Stimulated activated memory B cell treated with anti-CD40 and anti-IgM and Interleukin-4, amounts not matched to agents 10 μg/mL and 1 μg/mL and 100 μg/mL, for 72 hours (primary cell): Measurements from ENCODE around the gene CARD9.
A peak's percentile ranks its signal among the peaks of the same experiment; 100 is the strongest.

ENCODE experiments used
- ATAC-seq: fragments of 150-1000 bp; cut with Tn5 transposase; 2 replicates; pipeline ENCODE4 v1.10.0; 2021
- H3K27ac Mint-ChIP-seq: one replicate; pipeline ENCODE4 v1.8.0; 2022; ENCODE audit warnings: mild to moderate bottlenecking, mixed read lengths
- H3K27me3 Mint-ChIP-seq: one replicate; pipeline ENCODE4 v1.8.0; 2022; ENCODE audit warnings: mixed read lengths
- H3K36me3 Mint-ChIP-seq: one replicate; pipeline ENCODE4 v1.8.0; 2022; ENCODE audit warnings: mixed read lengths
- H3K4me1 Mint-ChIP-seq: one replicate; pipeline ENCODE4 v1.8.0; 2022; ENCODE audit warnings: mixed read lengths
- H3K4me3 Mint-ChIP-seq: one replicate; pipeline ENCODE4 v1.8.0; 2022; ENCODE audit warnings: mild to moderate bottlenecking, moderate library complexity, mixed read lengths
- H3K9me3 Mint-ChIP-seq: one replicate; pipeline ENCODE4 v1.8.0; 2022; ENCODE audit warnings: mixed read lengths

CARD9 gene

GRCh38 chr9:136333045-136333444 lies 40.4 kb downstream of the CARD9 start:
- ATAC-seq = no peak
- Mint-ChIP-seq H3K36me3 (no peaks in the 10 kb centered on the region), H3K9me3 (no peaks in the 10 kb centered on the region), H3K27ac (no peak overlapping the region), H3K4me3 (no peak overlapping the region), H3K27me3 (peaks cover 54% of the 10 kb centered on the region), H3K4me1 (peaks cover 6% of the 10 kb centered on the region)

- ATAC-seq = no peak
- Mint-ChIP-seq H3K4me1 (peaks cover 6% of the 10 kb centered on the region), H3K27ac (no peak overlapping the region), H3K27me3 (peaks cover 54% of the 10 kb centered on the region), H3K9me3 (no peaks in the 10 kb centered on the region), H3K4me3 (no peak overlapping the region), H3K36me3 (no peaks in the 10 kb centered on the region)
Measured at GRCh38 chr9:136332482-136332983, 40.9 kb downstream of the CARD9 start.

- Mint-ChIP-seq H3K36me3 (no peaks in the 10 kb centered on the region), H3K27ac (no peak overlapping the region), H3K4me3 (no peak overlapping the region), H3K27me3 (peaks cover 55% of the 10 kb centered on the region), H3K9me3 (no peaks in the 10 kb centered on the region), H3K4me1 (peaks cover 6% of the 10 kb centered on the region)
- no peak for ATAC-seq
Measured at GRCh38 chr9:136331556-136332481, 41.6 kb downstream of the CARD9 start.

GRCh38 chr9:136331030-136331429 lies 42.4 kb downstream of the CARD9 start:
- H3K4me1 Mint-ChIP-seq = peaks cover 6% of the 10 kb centered on the region
- no peaks in the 10 kb centered on the region for H3K9me3 Mint-ChIP-seq
- no peak overlapping the region for H3K4me3 Mint-ChIP-seq
- H3K27me3 Mint-ChIP-seq = peaks cover 63% of the 10 kb centered on the region
- H3K36me3 Mint-ChIP-seq = no peaks in the 10 kb centered on the region
- ATAC-seq = no peak
- H3K27ac Mint-ChIP-seq = no peak overlapping the region

- H3K36me3 Mint-ChIP-seq = no peaks in the 10 kb centered on the region
- no peak overlapping the region for H3K27ac Mint-ChIP-seq
- H3K27me3 Mint-ChIP-seq = peaks cover 69% of the 10 kb centered on the region
- H3K9me3 Mint-ChIP-seq = no peaks in the 10 kb centered on the region
- ATAC-seq = no peak
- no peak overlapping the region for H3K4me3 Mint-ChIP-seq
- H3K4me1 Mint-ChIP-seq = peaks cover 6% of the 10 kb centered on the region
Measured at GRCh38 chr9:136330406-136330990, 43.0 kb downstream of the CARD9 start.

GRCh38 chr9:136329636-136330405 lies 43.6 kb downstream of the CARD9 start:
- peaks cover 75% of the 10 kb centered on the region for H3K27me3 Mint-ChIP-seq
- no peak for ATAC-seq
- H3K4me3 Mint-ChIP-seq = no peak overlapping the region
- no peaks in the 10 kb centered on the region for H3K36me3 Mint-ChIP-seq
- H3K27ac Mint-ChIP-seq = no peak overlapping the region
- peaks cover 6% of the 10 kb centered on the region for H3K4me1 Mint-ChIP-seq
- no peaks in the 10 kb centered on the region for H3K9me3 Mint-ChIP-seq

- H3K27me3 Mint-ChIP-seq = peaks cover 81% of the 10 kb centered on the region
- ATAC-seq = no peak
Measured at GRCh38 chr9:136329211-136329627, 44.2 kb downstream of the CARD9 start.

GRCh38 chr9:136328622-136329041 lies 44.8 kb downstream of the CARD9 start:
- no peak overlapping the region for H3K27ac Mint-ChIP-seq
- H3K4me1 Mint-ChIP-seq = peaks cover 6% of the 10 kb centered on the region
- ATAC-seq = no peak
- H3K27me3 Mint-ChIP-seq = peaks cover 87% of the 10 kb centered on the region
- no peak overlapping the region for H3K4me3 Mint-ChIP-seq
- H3K36me3 Mint-ChIP-seq = no peaks in the 10 kb centered on the region
- no peaks in the 10 kb centered on the region for H3K9me3 Mint-ChIP-seq

More at GRCh38 chr9:136329211-136329627, 44.2 kb downstream of the CARD9 start:
- H3K4me3 Mint-ChIP-seq = no peak overlapping the region
- no peak overlapping the region for H3K27ac Mint-ChIP-seq
- peaks cover 6% of the 10 kb centered on the region for H3K4me1 Mint-ChIP-seq
- no peaks in the 10 kb centered on the region for H3K9me3 Mint-ChIP-seq
- H3K36me3 Mint-ChIP-seq = no peaks in the 10 kb centered on the region

- Mint-ChIP-seq H3K36me3 (no peaks in the 10 kb centered on the region), H3K9me3 (no peaks in the 10 kb centered on the region), H3K27ac (no peak overlapping the region), H3K4me3 (peak overlapping the region; percentile 36), H3K27me3 (peaks cover 87% of the 10 kb centered on the region), H3K4me1 (peaks cover 6% of the 10 kb centered on the region)
- no peak for ATAC-seq
Measured at GRCh38 chr9:136328011-136328621, 45.4 kb downstream of the CARD9 start.

GRCh38 chr9:136327304-136327974 lies 46.0 kb downstream of the CARD9 start, which contains the start of gene GPSM1:
Gene GPSM1, plus strand, starts transcription at chr9:136327539. Its CDS starts 157 bp downstream, at chr9:136327696.
- ATAC-seq = peak; percentile 18
- Mint-ChIP-seq H3K4me3 (peak within 1 kb of the TSS; percentile 67), H3K27ac (no peak within 1 kb of the TSS), H3K36me3 (no peaks in the 10 kb centered on the region), H3K9me3 (no peaks in the 10 kb centered on the region), H3K4me1 (peaks cover 6% of the 10 kb centered on the region), H3K27me3 (peaks cover 84% of the 10 kb centered on the region)

GRCh38 chr9:136326761-136327303 lies 46.6 kb downstream of the CARD9 start:
- Mint-ChIP-seq H3K9me3 (no peaks in the 10 kb centered on the region), H3K4me3 (peak overlapping the region; percentile 67), H3K36me3 (no peaks in the 10 kb centered on the region), H3K27ac (no peak overlapping the region), H3K4me1 (peaks cover 6% of the 10 kb centered on the region), H3K27me3 (peaks cover 78% of the 10 kb centered on the region)
- no peak for ATAC-seq

GRCh38 chr9:136326061-136326760 lies 47.3 kb downstream of the CARD9 start:
- Mint-ChIP-seq H3K36me3 (no peaks in the 10 kb centered on the region), H3K9me3 (no peaks in the 10 kb centered on the region), H3K27ac (no peak overlapping the region), H3K27me3 (peaks cover 72% of the 10 kb centered on the region), H3K4me3 (no peak overlapping the region), H3K4me1 (peaks cover 6% of the 10 kb centered on the region)
- ATAC-seq = no peak

- no peak for ATAC-seq
- no peak overlapping the region for H3K27ac Mint-ChIP-seq
- peaks cover 63% of the 10 kb centered on the region for H3K27me3 Mint-ChIP-seq
- no peaks in the 10 kb centered on the region for H3K9me3 Mint-ChIP-seq
- H3K36me3 Mint-ChIP-seq = no peaks in the 10 kb centered on the region
- peaks cover 6% of the 10 kb centered on the region for H3K4me1 Mint-ChIP-seq
- no peak overlapping the region for H3K4me3 Mint-ChIP-seq
Measured at GRCh38 chr9:136325358-136325757, 48.1 kb downstream of the CARD9 start.
